Activated CD8-positive, alpha-beta memory T cell treated with anti-CD3 and anti-CD28 coated beads, Interleukin-2, amount 50 U/mL, for 48 hours (primary cell): Measurements from ENCODE around the gene NAA80.
"Not testable (repeated sequence)": the region's sequence is repeated elsewhere in the genome, so short reads cannot be mapped to it uniquely, and the experiment has no call there.

ENCODE experiments used
- DNase-seq: peaks from one replicate; pipeline ENCODE4 v3.0.0-alpha.2; 2020

Gene NAA80

GRCh38 chr3:50268703-50269451 is 30.3 kb downstream of the NAA80 start, which contains the start of gene SEMA3B:
Gene SEMA3B, plus strand, starts transcription at chr3:50269147. Its CDS starts 94 bp downstream, at chr3:50269241.
- no peak for DNase-seq

DNA sequence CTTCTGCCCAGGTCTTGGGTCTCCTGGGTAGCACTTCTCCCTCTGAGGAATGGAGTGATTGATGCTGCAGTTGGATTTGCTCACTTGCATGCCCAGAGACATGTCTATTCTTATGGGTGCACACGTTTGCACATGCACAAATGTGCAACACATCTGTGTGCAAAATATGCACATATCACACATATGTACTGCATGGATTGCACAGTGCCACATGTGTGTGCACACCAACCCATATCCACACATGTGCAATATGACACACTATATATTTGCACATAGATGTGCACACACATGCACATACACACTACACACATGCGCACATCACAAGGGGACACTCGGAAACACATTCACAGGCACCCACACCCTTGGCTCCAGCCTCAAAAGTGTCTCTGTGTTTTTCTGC is 30.9 kb downstream of the NAA80 start:
- no peak for DNase-seq

GRCh38 chr3:50267280-50267913 is 31.8 kb downstream of the NAA80 start:
- DNase-seq = no peak

- no peak for DNase-seq
Measured at GRCh38 chr3:50266836-50267235, 32.4 kb downstream of the NAA80 start.

DNA sequence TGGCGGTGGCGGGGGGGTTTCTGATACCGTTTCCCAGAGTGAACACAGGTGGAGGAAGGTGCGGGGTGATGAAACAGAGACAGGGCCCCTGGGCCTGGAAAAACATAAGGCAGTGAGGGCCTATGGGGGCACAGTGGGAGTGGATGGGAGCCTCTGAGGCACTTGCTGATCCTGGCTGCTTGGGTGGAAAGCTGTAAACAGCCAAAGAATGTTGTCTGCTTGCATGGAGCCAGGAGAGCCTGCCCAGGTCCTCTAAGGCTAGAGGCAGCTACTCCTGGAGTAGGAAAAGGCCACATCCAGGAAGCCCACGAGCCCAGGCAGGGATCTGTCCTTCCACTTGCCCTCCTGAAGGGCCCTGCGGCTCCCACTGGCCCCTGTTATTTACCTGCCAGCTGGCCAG is 33.2 kb downstream of the NAA80 start:
- DNase-seq = no peak

- DNase-seq = no peak
Measured at GRCh38 chr3:50265571-50265970, 33.6 kb downstream of the NAA80 start.

GRCh38 chr3:50264964-50265485 is 34.2 kb downstream of the NAA80 start:
- no peak for DNase-seq

- DNase-seq = no peak
Measured at GRCh38 chr3:50264383-50264963, 34.7 kb downstream of the NAA80 start.

GRCh38 chr3:50263478-50264382 is 35.5 kb downstream of the NAA80 start:
- no peak for DNase-seq

DNA sequence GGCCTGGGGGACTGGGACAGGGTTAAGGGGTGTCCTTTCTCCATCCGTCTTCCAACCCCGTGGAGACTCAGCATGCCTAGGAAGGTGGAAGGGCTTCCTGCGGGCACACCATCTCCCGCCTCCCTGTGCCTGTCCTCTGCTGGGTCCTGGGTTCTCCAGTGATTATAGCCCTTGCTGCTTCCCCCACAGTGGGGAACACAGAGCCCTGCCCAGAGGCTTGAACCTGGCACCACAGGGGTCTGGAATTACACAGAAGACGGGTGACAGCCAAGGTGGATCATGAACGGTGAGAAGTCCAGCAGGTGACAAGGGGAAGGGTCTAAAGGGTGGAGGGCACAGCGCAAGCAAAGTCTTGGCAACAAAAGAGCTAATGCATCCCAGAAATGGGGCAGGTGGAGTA is 36.4 kb downstream of the NAA80 start:
- no peak for DNase-seq

DNA sequence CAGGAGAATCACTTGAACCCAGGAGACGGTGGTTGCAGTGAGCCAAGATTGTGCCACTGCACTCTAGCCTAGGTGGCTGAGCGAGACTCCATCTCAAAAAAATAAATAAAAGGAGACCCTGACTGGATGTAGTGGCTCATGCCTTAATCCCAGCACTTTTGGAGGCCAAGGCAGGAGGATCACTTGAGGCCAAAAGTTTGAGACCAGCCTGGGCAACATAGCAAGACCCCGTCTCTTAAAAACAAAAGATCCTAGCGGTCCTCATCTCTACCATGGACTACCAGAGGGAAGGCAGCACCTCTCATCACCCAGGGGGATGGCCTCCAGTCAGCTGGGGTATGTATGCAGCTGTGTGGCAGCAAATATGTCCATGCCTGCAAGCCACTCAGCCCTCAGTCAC is 37.0 kb downstream of the NAA80 start:
- not testable (repeated sequence) for DNase-seq

- DNase-seq = no peak
Measured at GRCh38 chr3:50261505-50261904, 37.7 kb downstream of the NAA80 start.

DNA sequence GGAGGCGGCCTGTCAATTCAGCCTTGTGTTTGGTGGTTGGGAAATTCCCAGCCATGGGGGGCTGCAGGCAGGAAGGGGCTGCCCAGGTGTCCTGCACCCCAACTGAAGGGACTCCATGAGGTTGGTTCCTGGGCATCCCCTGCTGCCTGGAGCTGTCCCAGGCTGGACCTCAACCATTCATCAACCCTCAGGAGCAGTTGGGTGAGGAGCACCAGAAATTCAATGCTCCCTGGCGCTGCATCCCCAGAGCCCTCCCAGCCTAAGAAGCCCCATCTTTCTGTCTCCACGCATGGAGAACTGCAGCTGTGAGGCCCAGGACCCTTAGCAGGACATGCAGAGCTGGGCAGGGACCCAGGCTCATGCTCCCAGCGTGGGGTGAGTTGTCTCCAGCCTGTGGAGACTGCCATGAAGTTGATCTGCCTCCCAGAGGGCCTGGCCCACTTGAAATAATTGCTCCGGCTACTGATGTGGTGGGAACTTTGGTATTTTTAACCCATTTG is 38.2 kb downstream of the NAA80 start:
- DNase-seq = no peak

DNA sequence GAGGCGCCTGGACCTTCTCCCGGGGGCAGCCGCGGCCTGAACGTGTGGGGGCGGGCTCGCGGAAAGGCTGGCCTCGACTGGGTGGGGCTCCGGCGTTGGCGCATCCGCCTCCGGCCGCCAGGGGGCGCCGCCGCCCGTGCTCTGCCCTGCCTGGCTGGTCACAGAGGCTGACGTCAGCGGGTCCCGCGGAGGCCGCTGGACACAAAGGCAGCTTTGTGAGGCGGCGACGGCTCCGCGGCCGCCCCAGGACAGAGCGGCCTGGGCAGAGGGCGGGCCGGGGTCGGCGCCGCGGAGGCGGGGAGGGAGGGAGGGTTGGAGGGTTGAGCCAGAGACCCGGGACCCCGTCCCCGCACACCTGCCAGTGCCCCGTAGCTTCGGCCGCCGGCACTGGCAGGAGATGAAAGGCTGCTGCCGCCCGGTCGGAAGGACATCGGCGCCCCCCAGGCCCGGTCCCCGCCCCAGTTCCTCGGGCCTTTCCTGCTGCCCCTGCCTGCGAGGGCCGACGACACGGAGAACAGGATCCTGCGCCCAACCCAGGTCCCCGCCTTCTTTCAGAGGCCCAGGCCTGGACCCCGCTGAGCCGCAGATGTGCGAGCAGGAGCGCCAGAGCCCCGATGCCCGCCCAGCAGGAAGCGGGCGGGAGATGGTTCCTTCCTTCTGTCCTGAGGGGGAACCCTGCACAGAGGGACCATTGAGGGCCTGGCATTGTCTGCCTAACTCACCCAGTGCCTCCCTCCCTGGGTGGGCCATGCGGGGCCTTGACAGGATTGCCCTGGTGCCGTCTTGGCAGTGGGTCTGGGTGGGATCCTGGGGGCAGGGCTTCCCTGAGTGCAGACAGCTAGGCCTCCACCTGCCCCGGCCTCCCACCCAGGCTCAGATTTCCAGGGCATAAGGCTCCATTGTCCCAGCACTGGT is 38.9 kb downstream of the NAA80 start:
- DNase-seq = peak; percentile 97

GRCh38 chr3:50259432-50260026 is 39.7 kb downstream of the NAA80 start:
- no peak for DNase-seq

GRCh38 chr3:50258979-50259378 is 40.2 kb downstream of the NAA80 start:
- DNase-seq = no peak

GRCh38 chr3:50258029-50258680 is 41.0 kb downstream of the NAA80 start:
- no peak for DNase-seq

DNA sequence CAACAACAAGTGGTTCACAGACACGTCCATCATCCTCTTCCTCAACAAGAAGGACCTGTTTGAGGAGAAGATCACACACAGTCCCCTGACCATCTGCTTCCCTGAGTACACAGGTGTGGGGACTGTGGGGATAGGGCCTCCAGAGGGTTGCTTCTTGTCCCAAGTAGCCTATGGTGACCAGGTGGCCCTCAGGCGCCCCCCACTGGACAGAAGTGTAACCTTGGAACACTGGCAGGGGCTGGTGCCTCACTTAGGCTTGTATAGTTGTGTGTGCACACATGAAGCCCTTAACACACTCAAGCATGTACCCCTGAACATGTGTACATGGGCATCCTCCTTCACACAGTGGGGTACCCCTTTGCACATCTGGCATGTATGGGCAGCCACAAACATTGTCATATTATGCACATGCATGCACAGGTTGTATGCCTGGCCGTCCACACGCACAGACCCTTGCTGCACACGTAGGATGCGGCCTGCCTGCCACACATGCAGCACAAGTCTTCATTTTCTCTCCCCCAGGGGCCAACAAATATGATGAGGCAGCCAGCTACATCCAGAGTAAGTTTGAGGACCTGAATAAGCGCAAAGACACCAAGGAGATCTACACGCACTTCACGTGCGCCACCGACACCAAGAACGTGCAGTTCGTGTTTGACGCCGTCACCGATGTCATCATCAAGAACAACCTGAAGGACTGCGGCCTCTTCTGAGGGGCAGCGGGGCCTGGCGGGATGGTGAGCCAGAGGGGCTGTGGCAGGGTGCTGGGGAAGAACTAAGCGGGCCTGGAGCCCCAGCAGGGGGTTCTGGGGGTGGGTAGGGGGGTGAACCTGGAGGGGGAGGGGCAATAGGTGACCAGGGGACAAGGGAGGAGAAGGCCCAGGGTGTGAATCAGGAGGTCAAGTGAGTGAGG is 42.0 kb downstream of the NAA80 start:
- peak; percentile 78 for DNase-seq

GRCh38 chr3:50255251-50255615 is 44.0 kb downstream of the NAA80 start:
- no peak for DNase-seq
